Measurements from ENCODE around the gene ABLIM2.

Gene ABLIM2

DNA sequence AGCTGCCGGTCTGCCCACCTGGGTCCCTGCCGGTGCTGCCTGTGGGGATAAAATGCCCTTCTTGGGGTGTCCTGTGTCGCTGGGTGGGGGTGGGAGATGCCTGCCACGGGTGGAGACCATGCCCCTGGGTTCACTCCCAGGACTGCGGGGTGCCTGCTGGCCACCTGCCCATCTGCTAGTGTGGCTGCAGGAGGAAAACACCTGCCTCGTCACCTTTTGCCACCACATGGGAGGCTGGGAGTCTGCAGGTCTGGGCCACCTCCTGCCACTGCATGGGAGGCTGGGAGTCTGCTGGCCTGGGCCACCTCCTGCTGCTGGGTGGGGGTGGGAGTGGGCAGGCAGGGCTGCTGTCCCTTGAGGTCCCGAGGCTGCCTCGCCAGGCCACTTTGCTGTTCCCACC is 160.2 kb downstream of the ABLIM2 start:
- no peak for ATAC-seq

DNA sequence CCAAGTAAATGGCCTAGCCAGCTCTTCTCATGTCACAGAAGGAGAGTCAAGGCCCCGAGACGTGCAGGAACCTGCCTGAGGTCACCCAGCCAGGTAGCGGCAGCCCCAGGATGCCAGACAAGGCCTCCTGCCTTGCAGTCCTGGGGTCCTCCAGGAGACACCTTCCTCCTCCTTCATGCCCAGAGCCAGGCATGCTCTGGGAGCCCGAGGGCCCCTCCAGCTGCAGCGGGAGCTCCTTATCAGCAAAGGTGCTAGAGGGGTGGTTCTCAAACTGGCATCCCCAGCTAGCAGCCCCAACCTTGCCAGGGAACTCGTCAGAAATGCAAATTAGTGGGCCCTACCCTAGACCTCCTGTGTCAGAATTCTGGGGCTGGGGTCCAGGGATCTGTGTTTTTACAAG is 162.7 kb downstream of the ABLIM2 start:
- no peak for ATAC-seq

DNA sequence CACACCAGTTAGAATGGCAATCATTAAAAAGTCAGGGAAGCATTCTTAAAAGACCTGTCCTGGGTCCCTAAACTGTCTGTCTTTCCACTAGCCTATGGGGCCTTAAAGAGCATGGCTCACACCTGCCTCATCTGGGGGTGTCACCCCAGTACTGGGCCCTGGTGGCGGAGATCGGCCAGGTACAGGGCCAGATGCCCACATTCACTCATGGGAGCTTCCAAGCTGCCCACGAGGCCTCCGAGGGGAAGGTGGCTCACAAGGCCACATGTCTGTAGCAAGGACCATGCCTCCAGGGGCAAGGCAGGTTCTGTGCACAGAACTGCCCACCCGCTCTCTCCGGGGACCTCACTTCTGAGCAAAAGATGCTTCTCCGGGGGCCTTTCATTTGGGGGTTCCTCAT is 163.5 kb downstream of the ABLIM2 start:
- ATAC-seq, result no peak

DNA sequence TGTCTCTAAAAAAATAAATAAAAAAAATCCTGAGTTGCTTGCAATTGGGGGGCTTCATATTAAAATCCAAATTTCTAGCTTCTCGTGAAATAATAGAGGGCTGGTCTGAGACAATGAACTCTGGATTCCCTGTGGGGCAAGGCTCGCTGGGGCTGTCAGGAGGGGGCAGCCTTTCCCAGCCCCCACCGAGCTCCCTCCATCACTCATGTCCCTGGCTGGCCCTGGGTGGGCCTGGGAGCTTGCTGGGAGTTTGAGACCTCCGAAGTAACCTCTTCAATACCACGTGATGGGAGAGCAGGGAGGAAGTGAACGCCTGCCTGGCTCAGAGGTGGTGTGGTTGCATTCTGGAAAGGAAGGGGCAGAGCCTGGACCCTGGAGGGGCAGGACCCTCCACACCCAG is 164.9 kb downstream of the ABLIM2 start:
- ATAC-seq, result no peak

DNA sequence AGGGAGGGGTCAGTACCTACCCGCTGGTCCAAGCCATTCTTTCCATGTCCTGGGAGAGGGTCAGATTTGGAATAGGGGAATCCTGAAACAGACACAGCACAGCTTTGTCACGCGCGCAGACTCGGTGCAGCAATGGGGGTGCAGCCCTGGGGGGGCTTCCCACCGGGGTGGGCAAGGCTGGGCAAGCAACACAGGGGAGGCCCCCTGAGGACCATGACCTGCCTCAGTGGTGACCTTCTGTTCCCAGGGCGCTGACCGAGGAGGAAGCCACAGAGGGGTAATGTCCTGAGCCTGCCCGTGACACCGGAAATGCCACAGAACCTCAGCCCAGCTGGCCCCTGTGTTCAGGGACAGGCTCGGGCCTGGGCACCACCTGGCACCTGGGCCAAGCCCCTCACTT is 165.8 kb downstream of the ABLIM2 start:
- ATAC-seq, result no peak

DNA sequence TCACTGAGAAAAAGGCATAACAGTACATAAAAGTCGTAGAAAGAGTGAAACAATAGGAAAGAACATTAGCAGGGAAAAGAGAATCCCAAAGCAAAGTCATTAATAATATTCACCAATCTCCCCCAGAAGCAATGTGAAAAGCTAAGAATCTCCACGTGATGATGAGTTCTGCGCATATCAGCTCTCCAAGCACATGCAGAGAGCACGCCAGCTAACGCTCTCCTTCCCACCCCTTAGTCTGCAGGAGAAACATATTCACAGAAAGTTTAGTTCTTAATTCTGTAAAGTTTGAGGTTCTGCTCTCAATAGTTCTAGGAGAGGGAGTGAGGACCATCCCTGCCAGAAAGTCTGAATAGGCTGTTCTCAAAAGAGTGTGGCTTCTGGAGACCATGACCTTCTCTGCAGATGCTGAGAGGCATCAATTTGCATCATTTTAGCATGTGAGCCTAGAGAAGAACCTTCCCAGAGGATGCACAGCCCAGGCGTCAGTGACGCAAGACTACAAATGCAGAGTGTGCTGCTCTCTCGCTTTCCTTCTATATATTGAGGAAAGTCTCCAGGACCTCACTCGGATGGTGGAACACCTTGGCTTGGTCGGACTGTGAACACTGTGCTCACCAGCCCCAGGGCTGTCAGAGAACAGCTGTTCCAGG is 167.7 kb downstream of the ABLIM2 start:
- no peak for ATAC-seq

DNA sequence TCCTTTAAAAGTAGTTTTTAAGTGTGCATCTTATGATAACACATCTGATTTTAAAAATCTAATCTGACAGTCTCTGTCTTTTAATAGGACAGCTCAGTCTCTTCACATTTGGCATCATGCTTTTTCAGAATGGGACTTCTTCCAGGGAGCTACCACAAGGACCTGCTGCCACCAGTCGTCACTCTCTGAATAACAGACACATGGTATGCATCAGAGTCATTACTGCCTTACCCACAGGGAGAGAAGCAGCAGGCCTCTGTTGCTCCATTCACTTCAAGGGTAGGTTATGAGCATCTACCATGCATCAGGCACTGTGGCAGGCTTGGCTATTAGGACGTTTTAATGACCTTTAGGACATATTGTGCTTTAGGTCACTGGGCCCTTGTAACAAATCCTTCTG is 169.0 kb downstream of the ABLIM2 start:
- no peak for ATAC-seq

DNA sequence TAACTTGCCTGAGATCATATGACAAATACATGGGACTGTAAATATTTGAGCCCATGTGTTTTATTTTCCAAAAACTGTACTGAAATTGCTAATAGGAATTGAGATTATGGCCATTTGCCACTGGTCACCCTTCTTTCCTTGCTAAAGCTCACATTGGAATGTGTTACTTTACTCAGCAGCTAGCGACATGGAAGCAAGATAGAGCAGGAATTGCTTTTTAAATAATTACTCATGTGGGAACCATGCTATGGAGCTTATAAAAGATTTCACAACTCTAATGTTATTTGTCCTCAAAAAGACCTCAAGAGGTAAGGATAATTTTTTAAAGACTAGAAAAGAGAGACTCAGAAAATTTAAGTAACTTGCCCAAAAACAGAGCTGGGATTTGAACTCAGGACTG is 170.2 kb downstream of the ABLIM2 start:
- ATAC-seq, result no peak

DNA sequence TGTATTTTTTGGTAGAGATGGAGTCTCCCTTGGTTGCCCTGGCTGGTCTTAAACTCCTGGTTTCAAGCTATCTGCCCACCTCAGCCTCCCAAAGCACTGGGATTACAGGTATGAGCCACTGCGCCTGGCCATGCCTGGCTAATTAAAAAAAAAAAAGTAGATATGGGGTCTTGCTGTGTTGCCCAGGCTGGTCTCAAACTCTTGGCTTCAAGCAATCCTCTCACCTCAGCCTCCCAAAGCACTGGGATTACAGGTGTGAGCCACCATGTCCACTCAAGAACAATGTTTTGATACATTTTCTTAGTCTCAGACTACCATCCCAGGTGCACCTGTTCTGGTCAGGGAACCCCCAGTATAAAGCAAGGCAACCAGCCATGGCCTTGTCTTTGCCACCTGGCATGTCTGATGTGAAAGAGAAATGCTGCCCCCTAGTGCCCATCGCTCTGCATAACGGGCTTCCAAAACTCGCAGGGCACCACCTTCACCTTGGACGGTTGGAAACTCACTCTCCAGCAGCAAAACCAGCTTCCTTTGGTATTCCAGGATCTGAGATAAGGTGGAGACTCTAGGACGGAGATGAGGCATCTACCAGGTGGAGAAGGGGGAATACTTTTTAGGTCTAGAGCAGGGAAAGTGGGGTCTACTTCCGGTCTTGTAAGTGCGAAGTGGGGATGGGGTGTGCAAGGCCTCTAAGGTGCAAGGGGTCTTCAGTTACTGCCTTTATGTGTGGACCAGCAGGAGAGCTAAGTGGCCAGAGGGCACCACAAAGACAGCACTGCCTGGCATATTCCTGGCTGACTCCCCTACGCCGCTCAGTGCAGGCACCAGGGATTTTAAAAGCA is 171.2 kb downstream of the ABLIM2 start:
- peak; percentile 77 to 86 for ATAC-seq

DNA sequence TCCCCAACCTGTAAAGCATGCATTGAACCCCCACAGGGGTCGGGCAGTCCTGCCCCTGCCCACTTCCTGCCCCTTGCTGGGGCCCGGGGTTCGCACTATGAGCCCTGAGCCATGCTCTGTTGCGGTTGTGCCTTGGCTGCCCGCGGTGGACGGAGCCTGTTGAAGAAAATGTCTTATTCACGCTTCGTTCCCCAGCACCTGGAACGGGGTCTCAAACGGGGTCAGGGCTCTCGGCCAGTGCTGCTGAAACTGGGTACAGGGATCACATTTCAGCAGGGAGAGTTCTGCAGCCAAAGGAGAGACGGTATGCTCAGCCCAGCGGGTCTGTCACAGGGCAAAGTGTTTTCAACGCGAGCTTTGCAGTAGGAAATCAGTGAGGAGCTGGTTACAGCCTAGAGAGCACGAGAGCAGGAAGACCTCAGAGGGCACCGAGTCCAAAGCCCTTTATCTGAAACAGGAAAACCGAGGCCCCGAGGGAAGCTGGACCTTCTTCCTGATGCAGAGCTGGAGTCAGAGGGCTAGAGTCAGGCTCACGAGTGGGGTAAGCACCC is 172.6 kb downstream of the ABLIM2 start:
- ATAC-seq, result no peak

DNA sequence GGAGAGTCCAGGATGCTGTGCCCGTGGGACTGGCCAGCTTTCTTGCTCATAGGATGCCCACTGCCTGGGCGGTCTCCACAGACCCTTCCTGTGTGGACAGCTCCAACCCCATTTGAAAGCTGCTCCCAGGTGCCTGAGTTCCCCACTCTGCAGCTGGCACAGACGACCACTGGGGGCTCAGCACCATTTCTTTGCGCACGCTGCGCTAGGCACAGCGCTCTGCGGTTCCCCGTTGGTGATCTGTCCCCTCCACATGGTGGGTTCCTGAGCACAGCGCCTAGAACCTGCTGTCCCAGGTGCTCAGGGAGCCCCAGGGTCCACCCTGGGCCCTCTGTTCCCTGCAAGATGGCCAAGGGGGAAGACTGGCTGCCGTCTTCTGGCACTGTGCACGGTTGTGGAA is 173.5 kb downstream of the ABLIM2 start:
- no peak for ATAC-seq

DNA sequence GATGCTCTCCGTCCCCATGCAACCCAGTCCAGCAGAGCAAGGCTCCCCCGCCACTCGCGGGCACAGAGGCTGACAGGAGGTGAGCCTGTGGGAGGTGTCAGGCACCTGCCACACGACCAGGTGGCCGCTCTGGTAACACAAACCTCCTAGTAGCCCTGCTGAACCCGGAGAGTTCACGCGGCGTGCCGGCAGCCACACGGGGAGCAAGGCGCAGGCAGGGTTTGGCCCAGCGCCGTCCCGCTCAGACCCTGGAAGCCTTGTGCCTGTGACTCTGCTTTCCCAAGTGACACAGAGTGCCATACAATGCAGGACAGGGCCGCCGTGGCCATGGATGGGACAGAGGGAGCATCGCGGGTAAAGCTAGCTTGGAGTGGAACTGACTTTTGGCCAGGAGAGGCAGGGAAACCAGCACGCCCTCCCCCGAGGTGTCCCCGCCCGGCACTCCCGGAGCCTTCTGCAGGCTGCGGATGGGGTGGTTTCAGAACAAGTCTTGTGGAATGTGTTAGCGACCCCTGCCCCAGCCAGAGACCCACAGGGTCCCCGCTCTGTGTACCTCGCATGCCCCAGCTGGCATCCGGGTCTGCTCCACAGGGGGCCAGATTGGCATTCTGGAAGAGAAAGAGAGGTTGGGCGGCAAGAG is 174.2 kb downstream of the ABLIM2 start:
- no peak for ATAC-seq

DNA sequence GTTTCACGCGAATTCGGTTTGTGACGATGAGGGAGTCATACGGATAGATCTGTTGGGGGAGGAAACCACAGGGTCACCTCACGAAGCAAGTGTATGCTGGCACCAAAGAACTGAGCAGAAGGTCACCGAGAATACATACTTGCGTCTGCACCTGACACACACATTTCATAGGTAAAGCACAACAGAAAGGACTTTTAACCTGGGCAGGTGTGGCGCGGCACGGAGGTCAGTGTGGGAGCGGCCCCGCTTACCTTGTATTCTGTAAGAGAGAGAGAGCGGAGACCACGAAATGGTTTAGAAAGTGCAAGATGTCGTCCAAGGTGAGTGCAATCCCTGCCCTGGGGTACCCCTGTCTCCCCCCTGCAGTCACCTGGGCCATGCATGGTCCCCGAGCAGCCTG is 175.3 kb downstream of the ABLIM2 start:
- ATAC-seq, result no peak

DNA sequence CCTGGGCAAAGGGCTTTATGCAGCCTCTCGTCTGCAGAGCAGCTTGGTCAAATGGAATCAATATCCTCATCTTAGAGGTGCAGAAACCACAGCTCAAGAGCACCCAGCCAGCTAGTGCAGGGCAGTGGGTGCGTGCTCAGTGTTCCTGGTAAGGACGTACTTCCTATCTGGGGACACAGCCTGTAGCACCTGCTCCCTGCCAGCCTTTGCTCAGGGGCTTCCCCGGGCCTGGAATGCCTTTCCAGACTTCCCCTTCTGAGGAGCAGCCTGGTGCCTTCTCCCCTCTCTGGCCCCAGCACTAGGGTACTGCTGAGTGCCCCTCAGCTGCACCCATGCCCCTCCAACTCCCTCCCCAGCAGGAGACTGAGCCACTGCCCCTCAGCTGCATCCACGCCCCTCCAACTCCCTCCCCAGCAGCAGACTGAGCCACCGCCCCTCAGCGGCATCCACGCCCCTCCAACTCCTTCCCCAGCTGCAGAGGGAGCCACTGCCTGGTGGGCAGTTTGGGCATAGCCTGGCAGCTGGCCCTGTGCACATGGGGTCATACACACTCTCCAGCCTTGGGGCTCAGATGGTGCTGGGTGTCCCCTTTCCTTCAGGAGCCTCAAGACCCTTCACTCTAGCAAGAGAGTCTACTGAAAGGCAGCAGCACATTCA is 176.7 kb downstream of the ABLIM2 start:
- ATAC-seq, result no peak

DNA sequence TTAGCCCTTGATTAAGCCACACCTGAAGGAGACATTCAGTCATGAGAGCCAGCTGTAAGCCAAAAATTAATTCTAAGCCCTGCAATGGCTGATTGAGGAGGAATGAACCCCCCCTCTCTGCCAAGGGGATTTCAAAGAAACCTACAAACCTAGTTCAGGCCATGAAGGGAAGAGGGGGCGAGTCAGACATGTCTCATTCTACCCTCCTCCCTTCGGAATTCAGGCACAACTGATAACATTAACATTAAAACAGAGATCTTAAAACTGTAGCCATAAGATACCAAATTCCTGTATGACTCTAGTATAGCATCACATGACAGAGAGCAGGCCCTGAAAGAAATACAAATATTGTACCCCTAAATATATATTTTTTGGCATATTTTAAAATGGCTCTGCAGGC is 178.6 kb downstream of the ABLIM2 start:
- no peak for ATAC-seq

DNA sequence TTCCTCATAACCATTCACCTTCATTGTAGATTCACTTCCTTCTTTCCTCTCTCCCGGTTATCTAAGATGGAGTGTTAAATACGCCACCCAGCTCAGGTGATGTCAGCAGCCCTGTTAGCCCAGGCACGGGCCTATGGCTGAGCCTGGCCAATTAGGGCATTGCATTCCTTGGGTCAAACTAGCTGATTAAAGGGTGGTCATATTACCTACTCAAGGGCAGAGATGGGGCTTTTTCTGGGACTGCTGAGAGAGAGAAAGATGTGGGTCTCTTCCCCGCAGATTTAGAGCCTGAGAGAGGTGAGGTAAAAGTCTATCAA is 179.0 kb downstream of the ABLIM2 start:
- ATAC-seq, result no peak

DNA sequence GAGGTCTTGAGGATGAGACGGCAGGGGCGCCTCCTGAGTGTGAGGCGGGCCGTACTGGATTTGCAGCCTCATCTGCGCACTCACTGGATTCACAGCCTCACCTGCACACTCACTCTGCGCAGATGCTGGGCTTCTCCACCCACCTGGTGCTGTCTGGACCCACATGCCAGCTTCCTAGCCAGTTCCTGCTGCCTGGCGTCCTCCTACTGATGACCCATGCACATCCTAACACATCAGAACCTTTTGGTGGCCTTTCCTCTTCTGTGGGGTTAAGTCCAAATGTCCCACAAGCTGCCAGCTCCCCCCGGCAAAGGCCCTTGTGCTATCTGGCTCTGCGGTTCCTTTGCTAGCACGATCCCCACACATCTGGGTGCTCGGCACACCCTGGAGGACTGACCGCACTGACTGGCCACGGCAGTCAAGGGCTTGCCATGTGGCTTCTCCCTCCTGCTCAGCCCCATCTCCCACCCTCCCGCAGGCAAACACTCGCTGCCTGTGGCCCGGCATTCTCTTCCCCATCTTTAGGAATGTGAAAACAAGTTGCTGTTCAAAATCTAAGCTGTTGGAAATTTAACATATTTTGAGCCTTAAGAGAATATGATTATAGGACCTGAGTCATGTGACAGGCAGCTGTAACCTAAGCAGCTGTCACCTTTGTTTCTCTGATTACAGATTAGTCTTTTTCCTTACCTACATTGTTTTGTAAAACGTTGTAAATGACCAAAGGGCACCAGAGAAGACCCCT is 179.5 kb downstream of the ABLIM2 start:
- no peak for ATAC-seq

DNA sequence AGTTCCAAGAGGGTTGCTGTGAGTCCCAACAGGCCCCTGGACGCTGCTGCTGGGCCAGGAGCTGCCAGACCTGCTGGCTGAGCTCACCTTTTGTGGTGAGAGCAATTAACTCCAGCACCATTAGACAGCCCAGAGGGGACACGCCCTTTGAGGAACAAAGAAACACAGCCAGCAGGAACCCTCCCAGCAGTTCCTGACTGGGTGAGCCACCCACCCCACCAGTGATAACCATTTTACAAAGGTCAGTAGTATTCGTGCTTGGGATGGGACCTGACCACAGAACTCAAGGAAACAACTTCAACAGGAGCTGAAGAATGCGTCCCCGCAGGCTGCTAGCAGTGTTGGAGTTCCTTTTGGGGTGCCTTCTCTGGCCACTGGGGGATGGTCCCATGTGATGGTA is 180.1 kb downstream of the ABLIM2 start:
- ATAC-seq, result no peak

DNA sequence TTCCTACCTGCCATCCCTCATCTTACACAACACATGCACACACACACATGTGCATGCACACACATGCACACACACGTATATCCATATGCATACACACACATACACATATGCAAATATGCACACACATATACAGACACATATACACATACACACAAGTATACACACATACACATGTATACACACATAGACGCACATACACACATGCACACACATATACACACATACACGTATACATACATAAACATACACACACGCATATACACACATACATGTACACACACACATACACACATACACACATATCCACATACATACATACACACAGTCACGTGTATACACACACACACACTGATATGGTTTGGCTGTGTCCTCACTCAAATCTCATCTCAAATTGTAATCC is 182.0 kb downstream of the ABLIM2 start:
- ATAC-seq, result no peak

DNA sequence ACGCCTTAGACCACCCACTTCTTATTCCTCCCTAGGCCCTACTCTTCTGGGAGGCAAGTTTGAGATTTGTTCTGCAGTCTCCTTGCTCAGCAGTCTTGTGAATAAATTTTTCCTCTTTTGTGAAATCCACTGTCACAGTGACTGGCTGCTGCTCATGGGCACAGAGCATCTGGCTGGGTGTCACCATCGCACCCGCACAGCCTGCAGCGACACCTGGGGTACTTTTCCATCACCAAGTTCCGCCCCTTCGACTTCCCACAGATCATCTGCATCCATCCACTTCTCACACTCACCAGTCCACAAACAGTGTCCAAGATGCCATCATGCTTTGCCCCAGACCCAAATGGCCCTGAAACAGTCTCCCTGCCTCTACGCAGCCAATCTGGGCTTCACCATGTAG is 182.6 kb downstream of the ABLIM2 start:
- ATAC-seq, result no peak

DNA sequence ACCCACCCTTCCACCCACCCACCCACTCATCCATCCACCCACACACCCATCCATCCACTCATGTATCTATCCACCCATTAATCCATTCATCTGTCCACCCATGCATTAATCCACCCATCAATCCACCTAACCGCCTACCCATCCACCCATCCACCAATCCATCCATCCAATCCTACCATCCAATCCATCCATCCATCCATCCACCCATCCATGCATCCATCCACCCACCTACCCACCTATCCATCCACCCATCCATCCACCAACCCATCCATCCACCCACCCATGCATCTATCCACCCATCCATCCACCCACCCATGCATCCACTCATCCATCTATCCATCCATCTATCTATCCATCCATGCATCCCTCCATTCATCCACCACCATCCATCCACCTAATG is 184.2 kb downstream of the ABLIM2 start:
- ATAC-seq, result no peak

DNA sequence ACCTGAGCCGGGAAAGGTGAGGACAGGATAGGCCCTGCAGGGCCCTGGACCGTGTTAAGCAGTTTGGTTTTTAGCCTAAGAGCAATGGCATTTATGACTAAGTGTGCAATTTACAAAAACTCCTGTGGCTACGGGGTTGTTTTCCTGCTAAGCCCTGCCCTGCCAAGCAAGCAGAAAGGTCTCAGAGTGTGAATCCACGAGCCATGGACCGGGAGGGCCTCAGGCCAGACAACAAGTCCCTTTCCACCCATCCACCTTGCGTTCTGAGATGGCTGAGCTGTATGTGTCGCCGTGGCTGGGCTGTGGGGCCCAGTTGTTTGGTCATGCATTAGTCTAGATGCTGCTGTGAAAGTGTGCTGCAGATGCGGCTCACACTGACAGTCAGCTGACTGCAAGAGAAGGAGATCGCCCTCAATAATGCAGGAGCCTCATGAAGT is 185.1 kb downstream of the ABLIM2 start:
- no peak for ATAC-seq
